Measurements from ENCODE around the gene SULT1E1. TPM values are rescaled to one million over a fixed set of nuclear protein-coding genes. Genes with fewer than 3 reads are reported as not detected.

Gene SULT1E1
- polyA plus RNA-seq, 2 of the 4 experiments (the other 2 are of a cell fraction), result 0.08 TPM; not detected in 1

- ChIA-PET CTCF (no interaction called here), POLR2A (no interaction called here)
- Histone ChIP-seq H3K27ac (no peak overlapping the region), H3K4me1 (no peaks in the 10 kb centered on the region), H3K4me2 (no peak overlapping the region), H3K9me3 (no peaks in the 10 kb centered on the region), H3K4me3 (no peak overlapping the region)
- ATAC-seq, result no peak
- no peak for FAIRE-seq
- no peak for DNase-seq (ENCODE audit: low read depth in 1 of 2, low spot score in 1 of 2)
- no peak for TF ChIP-seq RCOR1 (IDR thresholded peaks at IDR 0.05; ENCODE audit: low read depth, low read length)
- no peak for TF ChIP-seq USF2 (IDR thresholded peaks at IDR 0.05)
- no peak for TF ChIP-seq HOXA7 (CRISPR knock-in tag; IDR thresholded peaks at IDR 0.05)
- TF ChIP-seq HDAC2 (IDR thresholded peaks at IDR 0.05), result no peak
- TF ChIP-seq CBX8 (IDR thresholded peaks at IDR 0.05), result no peak
- TF ChIP-seq CTCF (IDR thresholded peaks at IDR 0.05), result no peak
- TF ChIP-seq FOSL2 (IDR thresholded peaks at IDR 0.05), result no peak
- no peak for TF ChIP-seq FOSL2 (CRISPR knock-in tag; IDR thresholded peaks at IDR 0.05)
- no peak for TF ChIP-seq EHMT2 (IDR thresholded peaks at IDR 0.05; ENCODE audit: low read depth)
- no peak for TF ChIP-seq HES2 (IDR thresholded peaks at IDR 0.05)
- 69% methylated on average over 5 of the region's 5 CpGs for WGBS (ENCODE audit: missing lambda C conversion rate)
Observed at GRCh38 chr4:69831270-69831627, 28.7 kb downstream of the SULT1E1 start.

GRCh38 chr4:69830560-69831269, 29.2 kb downstream of the SULT1E1 start:
- Histone ChIP-seq H3K4me2 (no peak overlapping the region), H3K4me3 (no peak overlapping the region), H3K9me3 (no peaks in the 10 kb centered on the region), H3K27ac (no peak overlapping the region), H3K4me1 (no peaks in the 10 kb centered on the region)
- no peak for ATAC-seq
- DNase-seq (ENCODE audit: low read depth in 1 of 2, low spot score in 1 of 2), result peak in 1 of 2 experiments; percentile 18
- ChIA-PET POLR2A (no interaction called here), CTCF (no interaction called here)
- 23% methylated on average over 4 of the region's 6 CpGs for WGBS (ENCODE audit: missing lambda C conversion rate)
- TF ChIP-seq CHD2 (IDR thresholded peaks at IDR 0.05; ENCODE audit: low read length, partially characterized antibody) (no peak), JUNB (IDR thresholded peaks at IDR 0.05) (no peak), BHLHE40 (IDR thresholded peaks at IDR 0.05; ENCODE audit: low read depth, low read length) (no peak), NR3C1 (IDR thresholded peaks at IDR 0.05) (no peak), BCL3 (IDR thresholded peaks at IDR 0.05) (no peak), EHF (CRISPR knock-in tag; IDR thresholded peaks at IDR 0.05) (no peak), HES2 (IDR thresholded peaks at IDR 0.05) (no peak), PBX3 (IDR thresholded peaks at IDR 0.05) (no peak), KDM1A (IDR thresholded peaks at IDR 0.05; ENCODE audit: low read depth) (no peak), ATOH8 (CRISPR knock-in tag; IDR thresholded peaks at IDR 0.05; ENCODE audit: low read depth) (no peak), MAFK (IDR thresholded peaks at IDR 0.05; ENCODE audit: partially characterized antibody) (no peak), REST (IDR thresholded peaks at IDR 0.05) (no peak), RARB (CRISPR knock-in tag; IDR thresholded peaks at IDR 0.05) (no peak), MYC (IDR thresholded peaks at IDR 0.05; ENCODE audit: borderline replicate concordance, low read length) (no peak)
- no peak for FAIRE-seq
